ENCODE measurements around the gene HSPA6. TPM values are rescaled to one million over a fixed set of nuclear protein-coding genes. Genes with fewer than 3 reads are reported as not detected.

HSPA6 gene
- total and polyA plus RNA-seq, 8 donors, result 0.45 to 2.9 (median 0.67) TPM; not detected in 2

- no peaks in the 10 kb centered on the region for H3K36me3 ChIP-seq
- H3K27ac ChIP-seq, result no peak overlapping the region
- H3K4me1 ChIP-seq, result peaks cover 0 to 12% (median 5%) of the 10 kb centered on the region in 4 donors
- 34 to 58% (median 39%) methylated on average over 8 of the region's 8 CpGs for WGBS, 5 donors
- peaks cover 0 to 57% (median under 1%) of the 10 kb centered on the region in 3 donors for H3K27me3 ChIP-seq
- intact Hi-C loops (cut with DNase I; ENCODE audit: low total_unique reads), result loop anchor here (10.0 kb wide), 1 partner anchor 258 kb away; the partner anchor contains the start of gene DUSP12
- DNase-seq, result peak in 1 of 2 donors; percentile 77
- no peaks in the 10 kb centered on the region for H3K9me3 ChIP-seq
- TF ChIP-seq CTCF (IDR thresholded peaks at IDR 0.05), result peak in 5 of 7 experiments; percentile 57 to 88 (median 67)
- TF ChIP-seq POLR2A (IDR thresholded peaks at IDR 0.05), result no peak
- TF ChIP-seq POLR2AphosphoS5 (IDR thresholded peaks at IDR 0.05), result no peak
- H3K4me3 ChIP-seq, result peak overlapping the region in 1 of 4 donors; percentile 7
Measured at GRCh38 chr1:161486806-161487741, 37.3 kb upstream of the HSPA6 start.

- Histone ChIP-seq H3K9me3 (no peaks in the 10 kb centered on the region), H3K36me3 (no peaks in the 10 kb centered on the region), H3K4me3 (no peak overlapping the region), H3K4me1 (peaks cover 0 to 12% (median 5%) of the 10 kb centered on the region in 4 donors), H3K27ac (no peak overlapping the region), H3K27me3 (peaks cover 0 to 37% (median 0%) of the 10 kb centered on the region in 3 donors)
- DNase-seq, result no peak
- intact Hi-C loops (cut with DNase I; ENCODE audit: low total_unique reads), result no loop called here
- TF ChIP-seq POLR2AphosphoS5 (IDR thresholded peaks at IDR 0.05), result no peak
- no peak for TF ChIP-seq EP300 (IDR thresholded peaks at IDR 0.05)
- TF ChIP-seq CTCF (IDR thresholded peaks at IDR 0.05), result no peak
- no peak for TF ChIP-seq POLR2A (IDR thresholded peaks at IDR 0.05)
- 40 to 60% (median 55%) methylated on average over 5 of the region's 5 CpGs for WGBS, 5 donors
Measured at GRCh38 chr1:161491472-161491871, 32.9 kb upstream of the HSPA6 start.

GRCh38 chr1:161492827-161493226 lies 31.5 kb upstream of the HSPA6 start:
- WGBS, 5 donors, result 65 to 71% (median 69%) methylated on average over 2 of the region's 2 CpGs
- no peaks in the 10 kb centered on the region for H3K36me3 ChIP-seq
- no peaks in the 10 kb centered on the region for H3K9me3 ChIP-seq
- H3K4me1 ChIP-seq, result peaks cover 0 to 2% (median 0%) of the 10 kb centered on the region in 4 donors
- no peak overlapping the region for H3K27ac ChIP-seq
- intact Hi-C loops (cut with DNase I; ENCODE audit: low total_unique reads), result no loop called here
- no peak overlapping the region for H3K4me3 ChIP-seq
- peaks cover 0 to 43% (median 0%) of the 10 kb centered on the region in 3 donors for H3K27me3 ChIP-seq
- no peak for DNase-seq
- no peak for TF ChIP-seq POLR2A (IDR thresholded peaks at IDR 0.05)
- TF ChIP-seq CTCF (IDR thresholded peaks at IDR 0.05), result no peak
- no peak for TF ChIP-seq EP300 (IDR thresholded peaks at IDR 0.05)
- no peak for TF ChIP-seq POLR2AphosphoS5 (IDR thresholded peaks at IDR 0.05)

- TF ChIP-seq CTCF (IDR thresholded peaks at IDR 0.05) (no peak), EP300 (IDR thresholded peaks at IDR 0.05) (no peak), POLR2AphosphoS5 (IDR thresholded peaks at IDR 0.05) (no peak), POLR2A (IDR thresholded peaks at IDR 0.05) (no peak)
- 25 to 41% (median 36%) methylated on average over 3 of the region's 3 CpGs for WGBS, 5 donors
Measured at GRCh38 chr1:161494091-161494735, 30.1 kb upstream of the HSPA6 start.

More at GRCh38 chr1:161494091-161494735, 30.1 kb upstream of the HSPA6 start:
- no peak for DNase-seq
- H3K27ac ChIP-seq, result no peak overlapping the region
- no peaks in the 10 kb centered on the region for H3K36me3 ChIP-seq
- no peak overlapping the region for H3K4me3 ChIP-seq
- peaks cover 0 to 36% (median 0%) of the 10 kb centered on the region in 3 donors for H3K27me3 ChIP-seq
- H3K9me3 ChIP-seq, result no peaks in the 10 kb centered on the region
- intact Hi-C loops (cut with DNase I; ENCODE audit: low total_unique reads), result no loop called here
- no peaks in the 10 kb centered on the region for H3K4me1 ChIP-seq
